Endothelial cell (in vitro differentiated cells): Measurements from ENCODE around the gene CPTP. TPM values are rescaled to one million over a fixed set of nuclear protein-coding genes. Genes with fewer than 3 reads are reported as not detected.
A peak's percentile ranks its signal among the peaks of the same experiment; 100 is the strongest.

ENCODE experiments used
- DNase-seq: peaks from one replicate; pipeline ENCODE4 v3.0.0; 2021; ENCODE audit warnings: low spot score
- H3K27ac Mint-ChIP-seq: one replicate; pipeline ENCODE4 v1.8.0; 2021; ENCODE audit warnings: mixed read lengths, inconsistent platforms; ENCODE audit not compliant: unreplicated experiment
- H3K27me3 Mint-ChIP-seq: one replicate; pipeline ENCODE4 v1.8.0; 2021; ENCODE audit warnings: mild to moderate bottlenecking, moderate library complexity, mixed read lengths, inconsistent platforms; ENCODE audit not compliant: unreplicated experiment
- H3K36me3 Mint-ChIP-seq: one replicate; pipeline ENCODE4 v1.8.0; 2021; ENCODE audit warnings: mild to moderate bottlenecking, low read depth, mixed read lengths, inconsistent platforms; ENCODE audit not compliant: unreplicated experiment
- H3K4me1 Mint-ChIP-seq: one replicate; pipeline ENCODE4 v1.8.0; 2021; ENCODE audit warnings: mild to moderate bottlenecking, mixed read lengths, inconsistent platforms; ENCODE audit not compliant: unreplicated experiment
- H3K4me3 Mint-ChIP-seq: one replicate; pipeline ENCODE4 v1.8.0; 2021; ENCODE audit warnings: mild to moderate bottlenecking, mixed read lengths, inconsistent platforms; ENCODE audit not compliant: unreplicated experiment
- H3K9me3 Mint-ChIP-seq: one replicate; pipeline ENCODE4 v1.8.0; 2021; ENCODE audit warnings: mixed read lengths, inconsistent platforms; ENCODE audit not compliant: unreplicated experiment
- CTCF ChIP-seq: fragments of 200-600 bp; sonication (generic); IDR thresholded peaks from one replicate; pipeline ENCODE4 v1.5.0; 2021; ENCODE audit warnings: antibody characterized with exemption; ENCODE audit not compliant: unreplicated experiment
- total RNA-seq: library from RNA; stranded (reverse); fragmentation: NEBNext Ultra II Directional; extraction: Animal tissue kit (Norgen Biotek cat#: 25700); gene quantifications from one replicate; pipeline ENCODE4 v1.2.1, GENCODE V29; 2021; ENCODE audit not compliant: unreplicated experiment

Gene CPTP
- total RNA-seq, 1 donor from 2014 or later: 26.0 TPM

- H3K27me3 Mint-ChIP-seq: peaks cover 16% of the 10 kb centered on the region
- TF ChIP-seq CTCF: no peak
- no peaks in the 10 kb centered on the region for H3K36me3 Mint-ChIP-seq
- no peak overlapping the region for H3K4me3 Mint-ChIP-seq
- H3K27ac Mint-ChIP-seq: no peak overlapping the region
- no peaks in the 10 kb centered on the region for H3K9me3 Mint-ChIP-seq
- H3K4me1 Mint-ChIP-seq: no peaks in the 10 kb centered on the region
- DNase-seq: no peak
These were observed 34.7 kb downstream of the CPTP start for GRCh38 chr1:1359308-1359663.

- TF ChIP-seq CTCF: no peak
- H3K27ac Mint-ChIP-seq: no peak overlapping the region
- no peaks in the 10 kb centered on the region for H3K9me3 Mint-ChIP-seq
- DNase-seq: no peak
- no peaks in the 10 kb centered on the region for H3K36me3 Mint-ChIP-seq
- H3K4me3 Mint-ChIP-seq: no peak overlapping the region
- peaks cover 16% of the 10 kb centered on the region for H3K27me3 Mint-ChIP-seq
- no peaks in the 10 kb centered on the region for H3K4me1 Mint-ChIP-seq
These were observed 35.3 kb downstream of the CPTP start for GRCh38 chr1:1359664-1360468.

GRCh38 chr1:1360506-1361169 is 36.0 kb downstream of the CPTP start:
- no peak for DNase-seq
- no peaks in the 10 kb centered on the region for H3K36me3 Mint-ChIP-seq
- H3K4me3 Mint-ChIP-seq: no peak overlapping the region
- no peak for TF ChIP-seq CTCF
- peaks cover 16% of the 10 kb centered on the region for H3K27me3 Mint-ChIP-seq
- peak overlapping the region; percentile 26 for H3K27ac Mint-ChIP-seq
- no peaks in the 10 kb centered on the region for H3K4me1 Mint-ChIP-seq
- H3K9me3 Mint-ChIP-seq: no peaks in the 10 kb centered on the region

GRCh38 chr1:1361233-1361981 is 36.8 kb downstream of the CPTP start:
- Mint-ChIP-seq H3K27ac (peak overlapping the region; percentile 36), H3K4me1 (no peaks in the 10 kb centered on the region), H3K27me3 (peaks cover 16% of the 10 kb centered on the region), H3K36me3 (no peaks in the 10 kb centered on the region), H3K9me3 (no peaks in the 10 kb centered on the region), H3K4me3 (no peak overlapping the region)
- DNase-seq: no peak
- TF ChIP-seq CTCF: no peak
